Measurements from ENCODE around the gene NUDCD3. TPM values are rescaled to one million over a fixed set of nuclear protein-coding genes. Genes with fewer than 3 reads are reported as not detected.
A peak's percentile ranks its signal among the peaks of the same experiment; 100 is the strongest.

NUDCD3 gene
- total RNA-seq, 1 donor, result 47.1 TPM

- H3K4me3 ChIP-seq (ENCODE audit: low read depth, low read length), result no peak overlapping the region
- no peak for DNase-seq (ENCODE audit: low read depth)
- TF ChIP-seq, protein P1, sequence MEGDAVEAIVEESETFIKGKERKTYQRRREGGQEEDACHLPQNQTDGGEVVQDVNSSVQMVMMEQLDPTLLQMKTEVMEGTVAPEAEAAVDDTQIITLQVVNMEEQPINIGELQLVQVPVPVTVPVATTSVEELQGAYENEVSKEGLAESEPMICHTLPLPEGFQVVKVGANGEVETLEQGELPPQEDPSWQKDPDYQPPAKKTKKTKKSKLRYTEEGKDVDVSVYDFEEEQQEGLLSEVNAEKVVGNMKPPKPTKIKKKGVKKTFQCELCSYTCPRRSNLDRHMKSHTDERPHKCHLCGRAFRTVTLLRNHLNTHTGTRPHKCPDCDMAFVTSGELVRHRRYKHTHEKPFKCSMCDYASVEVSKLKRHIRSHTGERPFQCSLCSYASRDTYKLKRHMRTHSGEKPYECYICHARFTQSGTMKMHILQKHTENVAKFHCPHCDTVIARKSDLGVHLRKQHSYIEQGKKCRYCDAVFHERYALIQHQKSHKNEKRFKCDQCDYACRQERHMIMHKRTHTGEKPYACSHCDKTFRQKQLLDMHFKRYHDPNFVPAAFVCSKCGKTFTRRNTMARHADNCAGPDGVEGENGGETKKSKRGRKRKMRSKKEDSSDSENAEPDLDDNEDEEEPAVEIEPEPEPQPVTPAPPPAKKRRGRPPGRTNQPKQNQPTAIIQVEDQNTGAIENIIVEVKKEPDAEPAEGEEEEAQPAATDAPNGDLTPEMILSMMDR (IDR thresholded peaks at IDR 0.05; ENCODE audit: insufficient read depth, low read length), result no peak
Measured at GRCh38 chr7:44441079-44441478, 49.4 kb downstream of the NUDCD3 start.

DNA sequence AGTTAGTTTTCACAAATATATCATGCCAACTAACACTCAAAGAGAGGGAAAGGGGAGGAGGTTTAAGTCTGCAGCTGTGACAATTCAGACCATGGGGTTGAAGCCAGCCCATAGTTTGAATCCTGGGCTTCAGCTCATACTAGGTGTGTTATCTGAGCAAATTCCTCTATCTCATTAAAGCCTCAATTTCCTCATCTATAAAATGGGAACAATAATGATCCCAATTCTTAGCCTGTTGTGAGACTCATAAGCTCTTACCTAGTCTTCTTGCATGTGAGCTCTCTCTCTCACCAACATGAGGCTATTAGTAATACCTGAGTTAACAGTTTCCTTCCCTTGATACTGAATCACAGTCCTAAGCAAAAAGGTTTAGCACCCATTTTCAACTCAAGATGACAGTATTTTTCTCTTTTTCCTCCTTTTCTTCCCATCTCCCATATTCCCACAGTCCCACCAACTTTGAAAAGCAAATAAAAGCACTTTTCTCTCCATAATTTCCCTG is 49.8 kb downstream of the NUDCD3 start:
- TF ChIP-seq, protein P1 (IDR thresholded peaks at IDR 0.05; ENCODE audit: insufficient read depth, low read length), result no peak
- no peak overlapping the region for H3K4me3 ChIP-seq (ENCODE audit: low read depth, low read length)
- DNase-seq (ENCODE audit: low read depth), result no peak

- TF ChIP-seq, protein P1 (IDR thresholded peaks at IDR 0.05; ENCODE audit: insufficient read depth, low read length), result no peak
- H3K4me3 ChIP-seq (ENCODE audit: low read depth, low read length), result no peak overlapping the region
- no peak for DNase-seq (ENCODE audit: low read depth)
Measured at GRCh38 chr7:44439926-44440325, 50.5 kb downstream of the NUDCD3 start.

DNA sequence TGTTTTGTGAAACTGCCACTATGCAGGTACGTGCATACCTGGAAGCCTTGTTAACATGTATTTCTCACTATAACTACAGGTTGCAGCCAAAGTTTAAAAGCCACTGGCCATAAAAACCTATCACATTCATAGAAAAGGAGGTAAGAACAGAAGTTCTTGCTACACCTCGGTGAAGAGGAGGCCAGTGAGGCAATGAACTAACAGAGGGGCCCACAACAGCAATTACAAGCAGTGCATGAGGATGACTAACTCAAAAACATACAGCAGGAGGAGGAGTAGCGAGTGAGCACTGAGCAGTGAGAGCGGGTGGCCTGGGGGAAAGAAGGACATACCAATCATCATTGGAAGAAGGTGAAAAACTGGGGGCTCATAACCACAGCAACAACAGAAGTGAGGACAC is 51.6 kb downstream of the NUDCD3 start:
- H3K4me3 ChIP-seq (ENCODE audit: low read depth, low read length), result no peak overlapping the region
- no peak for DNase-seq (ENCODE audit: low read depth)
- TF ChIP-seq, protein P1 (IDR thresholded peaks at IDR 0.05; ENCODE audit: insufficient read depth, low read length), result no peak

- TF ChIP-seq, protein P1 (IDR thresholded peaks at IDR 0.05; ENCODE audit: insufficient read depth, low read length), result no peak
- peak; percentile 13 for DNase-seq (ENCODE audit: low read depth)
- no peak overlapping the region for H3K4me3 ChIP-seq (ENCODE audit: low read depth, low read length)
Measured at GRCh38 chr7:44434201-44434600, 56.3 kb downstream of the NUDCD3 start.

DNA sequence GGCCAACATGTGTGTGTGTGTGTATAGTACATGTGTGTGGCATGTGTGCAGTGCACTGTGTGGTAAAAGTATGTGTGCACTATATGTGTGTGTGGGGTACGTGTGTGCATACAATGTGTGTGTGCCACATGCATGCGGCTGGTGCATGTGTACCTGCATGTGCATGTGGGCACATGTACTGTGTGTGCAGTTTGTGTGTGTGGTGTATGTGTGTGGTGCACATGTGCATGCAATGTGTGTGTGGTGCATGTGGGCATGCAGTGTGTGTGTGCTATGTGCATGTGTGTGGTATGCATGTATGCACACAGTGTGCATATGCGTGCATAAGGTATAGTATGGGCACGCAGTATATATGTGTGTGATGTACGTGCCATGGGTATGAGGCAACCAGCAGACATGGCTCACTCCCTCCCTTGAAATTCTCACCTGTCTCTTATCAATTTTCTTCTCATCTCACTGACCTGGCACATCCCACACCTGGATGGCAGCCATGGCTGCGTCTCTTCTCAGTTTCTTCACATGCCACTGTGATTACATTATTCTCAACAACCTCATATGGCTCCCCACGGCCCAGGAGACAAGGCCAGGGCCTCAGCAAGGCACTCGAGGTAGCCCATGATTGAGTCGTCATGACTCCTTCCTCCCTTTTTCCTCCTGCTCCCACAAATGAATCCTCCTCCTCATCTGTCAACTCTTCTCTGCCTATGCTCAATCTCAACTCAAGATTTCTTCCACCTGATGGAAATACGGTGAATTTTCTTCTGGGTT is 57.0 kb downstream of the NUDCD3 start:
- TF ChIP-seq, protein P1 (IDR thresholded peaks at IDR 0.05; ENCODE audit: insufficient read depth, low read length), result no peak
- no peak overlapping the region for H3K4me3 ChIP-seq (ENCODE audit: low read depth, low read length)
- DNase-seq (ENCODE audit: low read depth), result no peak
